Measurements from ENCODE around the gene PCNX4. TPM values are rescaled to one million over a fixed set of nuclear protein-coding genes. Genes with fewer than 3 reads are reported as not detected.

PCNX4 gene
- total RNA-seq, 1 experiment from 2014 or later, result 60.0 TPM

GRCh38 chr14:60210703-60211102 lies 119.0 kb downstream of the PCNX4 start:
- POLR2A ChIA-PET, result no interaction called here
- Histone ChIP-seq H3K36me3 (ENCODE audit: control insufficient read depth, insufficient read depth, low read length) (no peaks in the 10 kb centered on the region), H3K4me1 (ENCODE audit: control insufficient read depth, insufficient read depth, low read length) (no peaks in the 10 kb centered on the region), H3K9me3 (ENCODE audit: control insufficient read depth, insufficient read depth, low read depth, low read length) (no peaks in the 10 kb centered on the region), H3K27ac (ENCODE audit: low read length) (no peak overlapping the region), H3K27me3 (ENCODE audit: control insufficient read depth, insufficient read depth, low read length) (no peaks in the 10 kb centered on the region), H3K4me3 (ENCODE audit: low read depth in 2 of 2, low read length in 2 of 2) (no peak overlapping the region)
- no peak for ATAC-seq
- no TSS peak for BruUV-seq (replicated peaks)
- no peak for DNase-seq (ENCODE audit: low read depth, low spot score)
- intact Hi-C loops (cut with micrococcal nuclease; ENCODE audit: unreplicated experiment), result no loop called here
- CTCF ChIA-PET, result no interaction called here
- in situ Hi-C loops (cut with HindIII; ENCODE audit: low pct_unique_long_range_greater_than_20kb, low sequenced_read_pairs), result no loop called here
- no peak for TF ChIP-seq SIN3A (IDR thresholded peaks at IDR 0.05; ENCODE audit: borderline replicate concordance, insufficient read depth, low read depth, low read length)
- no peak for TF ChIP-seq TCF7L2 (IDR thresholded peaks at IDR 0.05; ENCODE audit: low read depth, low read length)
- TF ChIP-seq, protein P1, sequence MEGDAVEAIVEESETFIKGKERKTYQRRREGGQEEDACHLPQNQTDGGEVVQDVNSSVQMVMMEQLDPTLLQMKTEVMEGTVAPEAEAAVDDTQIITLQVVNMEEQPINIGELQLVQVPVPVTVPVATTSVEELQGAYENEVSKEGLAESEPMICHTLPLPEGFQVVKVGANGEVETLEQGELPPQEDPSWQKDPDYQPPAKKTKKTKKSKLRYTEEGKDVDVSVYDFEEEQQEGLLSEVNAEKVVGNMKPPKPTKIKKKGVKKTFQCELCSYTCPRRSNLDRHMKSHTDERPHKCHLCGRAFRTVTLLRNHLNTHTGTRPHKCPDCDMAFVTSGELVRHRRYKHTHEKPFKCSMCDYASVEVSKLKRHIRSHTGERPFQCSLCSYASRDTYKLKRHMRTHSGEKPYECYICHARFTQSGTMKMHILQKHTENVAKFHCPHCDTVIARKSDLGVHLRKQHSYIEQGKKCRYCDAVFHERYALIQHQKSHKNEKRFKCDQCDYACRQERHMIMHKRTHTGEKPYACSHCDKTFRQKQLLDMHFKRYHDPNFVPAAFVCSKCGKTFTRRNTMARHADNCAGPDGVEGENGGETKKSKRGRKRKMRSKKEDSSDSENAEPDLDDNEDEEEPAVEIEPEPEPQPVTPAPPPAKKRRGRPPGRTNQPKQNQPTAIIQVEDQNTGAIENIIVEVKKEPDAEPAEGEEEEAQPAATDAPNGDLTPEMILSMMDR (IDR thresholded peaks at IDR 0.05), result no peak
- no peak for TF ChIP-seq POLR2AphosphoS5 (IDR thresholded peaks at IDR 0.05; ENCODE audit: low read depth, low read length)
- TF ChIP-seq, protein P2, sequence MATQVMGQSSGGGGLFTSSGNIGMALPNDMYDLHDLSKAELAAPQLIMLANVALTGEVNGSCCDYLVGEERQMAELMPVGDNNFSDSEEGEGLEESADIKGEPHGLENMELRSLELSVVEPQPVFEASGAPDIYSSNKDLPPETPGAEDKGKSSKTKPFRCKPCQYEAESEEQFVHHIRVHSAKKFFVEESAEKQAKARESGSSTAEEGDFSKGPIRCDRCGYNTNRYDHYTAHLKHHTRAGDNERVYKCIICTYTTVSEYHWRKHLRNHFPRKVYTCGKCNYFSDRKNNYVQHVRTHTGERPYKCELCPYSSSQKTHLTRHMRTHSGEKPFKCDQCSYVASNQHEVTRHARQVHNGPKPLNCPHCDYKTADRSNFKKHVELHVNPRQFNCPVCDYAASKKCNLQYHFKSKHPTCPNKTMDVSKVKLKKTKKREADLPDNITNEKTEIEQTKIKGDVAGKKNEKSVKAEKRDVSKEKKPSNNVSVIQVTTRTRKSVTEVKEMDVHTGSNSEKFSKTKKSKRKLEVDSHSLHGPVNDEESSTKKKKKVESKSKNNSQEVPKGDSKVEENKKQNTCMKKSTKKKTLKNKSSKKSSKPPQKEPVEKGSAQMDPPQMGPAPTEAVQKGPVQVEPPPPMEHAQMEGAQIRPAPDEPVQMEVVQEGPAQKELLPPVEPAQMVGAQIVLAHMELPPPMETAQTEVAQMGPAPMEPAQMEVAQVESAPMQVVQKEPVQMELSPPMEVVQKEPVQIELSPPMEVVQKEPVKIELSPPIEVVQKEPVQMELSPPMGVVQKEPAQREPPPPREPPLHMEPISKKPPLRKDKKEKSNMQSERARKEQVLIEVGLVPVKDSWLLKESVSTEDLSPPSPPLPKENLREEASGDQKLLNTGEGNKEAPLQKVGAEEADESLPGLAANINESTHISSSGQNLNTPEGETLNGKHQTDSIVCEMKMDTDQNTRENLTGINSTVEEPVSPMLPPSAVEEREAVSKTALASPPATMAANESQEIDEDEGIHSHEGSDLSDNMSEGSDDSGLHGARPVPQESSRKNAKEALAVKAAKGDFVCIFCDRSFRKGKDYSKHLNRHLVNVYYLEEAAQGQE (IDR thresholded peaks at IDR 0.05; ENCODE audit: insufficient read depth in 1 of 2, low read depth in 2 of 2, low read length in 1 of 2), result no peak

- intact Hi-C loops (cut with micrococcal nuclease; ENCODE audit: unreplicated experiment), result no loop called here
- H3K27ac ChIP-seq (ENCODE audit: low read length), result no peak overlapping the region
- no peaks in the 10 kb centered on the region for H3K36me3 ChIP-seq (ENCODE audit: control insufficient read depth, insufficient read depth, low read length)
- no peak overlapping the region for H3K4me3 ChIP-seq (ENCODE audit: low read depth in 2 of 2, low read length in 2 of 2)
- ChIA-PET POLR2A (no interaction called here), CTCF (no interaction called here)
- DNase-seq (ENCODE audit: low read depth, low spot score) (no peak), ATAC-seq (no peak)
- no TSS peak for BruUV-seq (replicated peaks)
- TF ChIP-seq, protein P2 (IDR thresholded peaks at IDR 0.05; ENCODE audit: insufficient read depth in 1 of 2, low read depth in 2 of 2, low read length in 1 of 2), result no peak
- TF ChIP-seq POLR2AphosphoS5 (IDR thresholded peaks at IDR 0.05; ENCODE audit: low read depth, low read length), result no peak
- no peak for TF ChIP-seq TCF7L2 (IDR thresholded peaks at IDR 0.05; ENCODE audit: low read depth, low read length)
- no peak for TF ChIP-seq SIN3A (IDR thresholded peaks at IDR 0.05; ENCODE audit: borderline replicate concordance, insufficient read depth, low read depth, low read length)
- TF ChIP-seq, protein P1 (IDR thresholded peaks at IDR 0.05), result no peak
- in situ Hi-C loops (cut with HindIII; ENCODE audit: low pct_unique_long_range_greater_than_20kb, low sequenced_read_pairs), result no loop called here
- no peaks in the 10 kb centered on the region for H3K9me3 ChIP-seq (ENCODE audit: control insufficient read depth, insufficient read depth, low read depth, low read length)
- H3K27me3 ChIP-seq (ENCODE audit: control insufficient read depth, insufficient read depth, low read length), result no peaks in the 10 kb centered on the region
- no peaks in the 10 kb centered on the region for H3K4me1 ChIP-seq (ENCODE audit: control insufficient read depth, insufficient read depth, low read length)
Observed at GRCh38 chr14:60211153-60211552, 119.4 kb downstream of the PCNX4 start.

All from Panc1 (cell line).